Left ventricle myocardium inferior (tissue), 1 donor: ENCODE data around the gene TLE1. TPM values are rescaled to one million over a fixed set of nuclear protein-coding genes. Genes with fewer than 3 reads are reported as not detected.

ENCODE experiments used
- DNase-seq: peaks from one replicate; pipeline ENCODE4 v3.0.0-alpha.2; 2020
- H3K27ac ChIP-seq: fragments of 200-600 bp; replicated peaks from 2 replicates; pipeline ENCODE4 v1.8.0; 2021
- H3K27me3 ChIP-seq: fragments of 200-600 bp; 2 replicates; pipeline ENCODE4 v1.8.0; 2021; ENCODE audit warnings: low read depth
- H3K36me3 ChIP-seq: fragments of 200-600 bp; 2 replicates; pipeline ENCODE4 v1.8.0; 2021
- H3K4me1 ChIP-seq: fragments of 200-600 bp; 2 replicates; pipeline ENCODE4 v1.8.0; 2021
- H3K4me3 ChIP-seq: fragments of 200-600 bp; 2 replicates; pipeline ENCODE4 v1.8.0; 2021; ENCODE audit warnings: mild to moderate bottlenecking, moderate library complexity
- H3K9me3 ChIP-seq: fragments of 200-600 bp; replicated peaks from 2 replicates; pipeline ENCODE4 v1.8.0; 2021
- intact Hi-C: fragments of 100-400 bp; cut with micrococcal nuclease; formaldehyde crosslinking; loops from one replicate; pipeline ENCODE4 v1.11.0; 2022
- total RNA-seq: library from RNA; stranded (reverse); fragmentation: NEBNext Ultra II Directional; extraction: Animal tissue kit (Norgen Biotek cat#: 25700); gene quantifications from one replicate; pipeline ENCODE4 v1.2.1, GENCODE V29; 2021
- TF ChIP-seq, protein P1 (sequence below): fragments of 200-600 bp; IDR thresholded peaks from 2 replicates; pipeline ENCODE4 v1.8.0; 2021; ENCODE audit warnings: antibody characterized with exemption, mild to moderate bottlenecking, borderline replicate concordance
- donor health status: DM: no; HTN: yes; CAD: no; lungs with severe emphysema.

The TLE1 gene
- total RNA-seq, 1 donor from 2014 or later, result 8.5 TPM

DNA sequence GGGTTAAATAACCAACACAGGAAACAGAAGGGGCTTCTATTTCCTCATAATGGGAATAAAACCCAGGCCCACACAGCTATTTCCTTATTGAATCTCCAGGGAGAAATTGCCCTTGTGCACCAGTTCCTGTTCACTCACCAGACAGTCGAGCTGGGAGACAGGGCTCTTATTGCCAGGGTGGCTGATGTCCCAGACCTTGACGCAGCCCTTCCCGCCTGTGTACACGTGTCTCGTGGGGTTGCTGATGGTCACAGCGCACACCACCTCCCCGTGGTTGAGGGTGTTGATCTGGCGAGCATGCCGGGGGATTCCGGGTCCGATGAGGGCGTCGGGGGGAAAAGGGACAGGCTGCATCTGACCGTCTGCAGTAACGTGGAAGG is 96.5 kb downstream of the TLE1 start:
- TF ChIP-seq, protein P1, sequence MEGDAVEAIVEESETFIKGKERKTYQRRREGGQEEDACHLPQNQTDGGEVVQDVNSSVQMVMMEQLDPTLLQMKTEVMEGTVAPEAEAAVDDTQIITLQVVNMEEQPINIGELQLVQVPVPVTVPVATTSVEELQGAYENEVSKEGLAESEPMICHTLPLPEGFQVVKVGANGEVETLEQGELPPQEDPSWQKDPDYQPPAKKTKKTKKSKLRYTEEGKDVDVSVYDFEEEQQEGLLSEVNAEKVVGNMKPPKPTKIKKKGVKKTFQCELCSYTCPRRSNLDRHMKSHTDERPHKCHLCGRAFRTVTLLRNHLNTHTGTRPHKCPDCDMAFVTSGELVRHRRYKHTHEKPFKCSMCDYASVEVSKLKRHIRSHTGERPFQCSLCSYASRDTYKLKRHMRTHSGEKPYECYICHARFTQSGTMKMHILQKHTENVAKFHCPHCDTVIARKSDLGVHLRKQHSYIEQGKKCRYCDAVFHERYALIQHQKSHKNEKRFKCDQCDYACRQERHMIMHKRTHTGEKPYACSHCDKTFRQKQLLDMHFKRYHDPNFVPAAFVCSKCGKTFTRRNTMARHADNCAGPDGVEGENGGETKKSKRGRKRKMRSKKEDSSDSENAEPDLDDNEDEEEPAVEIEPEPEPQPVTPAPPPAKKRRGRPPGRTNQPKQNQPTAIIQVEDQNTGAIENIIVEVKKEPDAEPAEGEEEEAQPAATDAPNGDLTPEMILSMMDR, result no peak
- intact Hi-C loops, result no loop called here
- Histone ChIP-seq H3K4me3 (no peak overlapping the region), H3K36me3 (peaks cover 30% of the 10 kb centered on the region), H3K27ac (peak overlapping the region; percentile 3), H3K9me3 (no peaks in the 10 kb centered on the region), H3K27me3 (no peaks in the 10 kb centered on the region), H3K4me1 (peaks cover 45% of the 10 kb centered on the region)
- peak; percentile 36 for DNase-seq

DNA sequence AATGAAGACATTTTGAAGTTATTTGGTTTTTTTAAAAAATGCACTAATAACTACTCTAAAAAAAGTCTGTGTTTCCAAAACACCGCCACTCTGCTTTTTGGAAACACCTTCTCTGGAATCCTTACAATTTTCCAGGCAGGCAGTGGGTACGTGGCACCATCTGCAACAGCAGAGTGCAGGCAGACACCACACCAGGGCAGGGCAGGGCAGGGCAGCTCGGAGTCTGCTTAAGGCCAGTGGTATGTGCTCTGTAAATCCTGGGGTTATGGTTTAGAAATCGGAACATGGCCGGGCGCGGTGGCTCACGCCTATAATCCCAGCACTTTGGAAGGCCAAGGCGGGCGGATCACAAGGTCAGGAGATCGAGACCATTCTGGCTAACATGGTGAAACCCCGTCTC is 97.6 kb downstream of the TLE1 start:
- peaks cover 34% of the 10 kb centered on the region for H3K4me1 ChIP-seq
- H3K27me3 ChIP-seq, result no peaks in the 10 kb centered on the region
- H3K27ac ChIP-seq, result no peak overlapping the region
- TF ChIP-seq, protein P1, result no peak
- no peaks in the 10 kb centered on the region for H3K9me3 ChIP-seq
- H3K36me3 ChIP-seq, result peaks cover 32% of the 10 kb centered on the region
- no peak overlapping the region for H3K4me3 ChIP-seq
- DNase-seq, result no peak
- intact Hi-C loops, result no loop called here

DNA sequence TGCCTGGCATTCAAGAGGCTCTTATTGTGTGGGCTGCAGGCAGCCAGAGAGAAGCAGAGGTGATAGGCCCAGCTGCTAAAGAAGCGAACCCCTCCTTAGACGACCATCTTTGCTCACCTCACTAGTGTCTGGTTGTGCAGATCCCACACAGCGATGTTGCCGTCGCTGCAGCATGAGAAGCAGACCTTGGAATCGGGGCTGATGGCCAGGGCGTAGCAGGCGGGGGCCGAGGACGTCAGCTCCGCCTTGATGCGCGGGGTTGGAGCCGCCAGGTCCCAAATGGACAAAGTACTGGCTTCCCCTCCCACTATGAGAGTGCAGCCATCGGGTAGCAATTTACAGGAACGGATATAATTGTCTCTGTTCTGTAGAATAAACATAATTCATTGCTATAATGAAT is 98.7 kb downstream of the TLE1 start:
- Histone ChIP-seq H3K4me3 (no peak overlapping the region), H3K27me3 (no peaks in the 10 kb centered on the region), H3K9me3 (no peaks in the 10 kb centered on the region), H3K36me3 (peaks cover 41% of the 10 kb centered on the region), H3K27ac (no peak overlapping the region), H3K4me1 (peaks cover 24% of the 10 kb centered on the region)
- no peak for DNase-seq
- intact Hi-C loops, result no loop called here
- TF ChIP-seq, protein P1, result no peak

DNA sequence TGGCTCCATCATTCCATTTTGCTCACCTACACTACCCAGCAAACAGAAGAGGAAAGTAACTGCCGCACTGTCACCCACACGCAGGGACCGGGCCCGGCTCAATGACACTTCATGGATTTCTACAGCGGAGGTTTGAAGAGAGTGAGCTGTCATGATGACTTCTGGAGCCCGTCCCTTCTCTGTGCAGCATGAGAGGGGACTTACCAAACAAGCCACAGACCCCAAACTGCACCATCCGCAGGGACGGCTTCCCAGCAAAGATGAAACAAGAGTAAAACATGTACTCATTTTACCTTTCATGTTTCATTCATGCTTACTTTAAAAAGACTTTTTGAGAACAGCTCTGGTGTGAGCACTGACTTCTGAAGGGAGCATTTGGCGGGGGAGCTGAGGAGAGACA is 99.5 kb downstream of the TLE1 start:
- intact Hi-C loops, result no loop called here
- peaks cover 24% of the 10 kb centered on the region for H3K4me1 ChIP-seq
- TF ChIP-seq, protein P1, result no peak
- H3K9me3 ChIP-seq, result no peaks in the 10 kb centered on the region
- DNase-seq, result no peak
- no peak overlapping the region for H3K27ac ChIP-seq
- no peak overlapping the region for H3K4me3 ChIP-seq
- H3K27me3 ChIP-seq, result no peaks in the 10 kb centered on the region
- peaks cover 50% of the 10 kb centered on the region for H3K36me3 ChIP-seq

DNA sequence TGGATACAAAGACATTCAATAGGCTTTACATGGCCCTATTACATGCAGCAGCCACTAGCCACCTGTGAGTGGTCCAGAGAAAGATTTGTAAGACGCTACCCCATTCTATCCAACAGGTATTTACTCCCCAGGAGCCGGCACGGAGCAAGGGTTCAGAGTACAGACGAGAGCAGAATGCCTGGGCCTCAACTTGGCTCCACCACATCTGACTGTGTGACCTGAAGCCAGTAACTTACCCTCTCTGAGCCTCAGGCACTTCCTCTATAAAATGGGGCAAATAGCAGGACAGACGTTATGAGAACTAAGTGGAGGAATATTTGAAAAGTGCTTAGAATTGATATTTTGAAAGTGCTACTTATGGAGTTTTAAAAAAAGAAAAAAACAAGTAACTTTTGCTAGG is 100.0 kb downstream of the TLE1 start:
- H3K36me3 ChIP-seq, result peaks cover 52% of the 10 kb centered on the region
- no peaks in the 10 kb centered on the region for H3K9me3 ChIP-seq
- peaks cover 24% of the 10 kb centered on the region for H3K4me1 ChIP-seq
- TF ChIP-seq, protein P1, result no peak
- DNase-seq, result no peak
- H3K4me3 ChIP-seq, result no peak overlapping the region
- intact Hi-C loops, result no loop called here
- no peaks in the 10 kb centered on the region for H3K27me3 ChIP-seq
- no peak overlapping the region for H3K27ac ChIP-seq
